SK-N-SH treated with all-trans-retinoic acid at 6 μM for 48 hours (cell line): Measurements from ENCODE around the gene CENPU.
"Not testable (repeated sequence)": the region's sequence is repeated elsewhere in the genome, so short reads cannot be mapped to it uniquely, and the experiment has no call there.

ENCODE experiments used
- ATAC-seq: fragments of 200-7000 bp; cut with Tn5 transposase; 3 replicates; pipeline ENCODE4 v1.9.1; 2020; ENCODE audit warnings: mild to moderate bottlenecking, moderate library complexity
- ARNTL ChIP-seq: fragments of 450-650 bp; formaldehyde crosslinking; IDR thresholded peaks from 2 replicates; pipeline ENCODE4 v1.5.0; 2020; ENCODE audit warnings: low read depth, mild to moderate bottlenecking, moderate library complexity, borderline replicate concordance
- BACH2 ChIP-seq: fragments of 250-450 bp; sonication (Bioruptor Pico); IDR thresholded peaks from 2 replicates; pipeline ENCODE4 v1.9.0; 2021; ENCODE audit warnings: mild to moderate bottlenecking, borderline replicate concordance
- CSDC2 ChIP-seq: fragments of 250-450 bp; sonication (Bioruptor Pico); IDR thresholded peaks from 2 replicates; pipeline ENCODE4 v1.5.0; 2020; ENCODE audit warnings: mild to moderate bottlenecking, moderate library complexity
- ESRRG ChIP-seq: fragments of 250-450 bp; sonication (Bioruptor Pico); IDR thresholded peaks from 2 replicates; pipeline ENCODE4 v1.6.1; 2021; ENCODE audit warnings: mild to moderate bottlenecking
- ISL1 ChIP-seq: fragments of 250-450 bp; sonication (Bioruptor Pico); IDR thresholded peaks from 2 replicates; pipeline ENCODE4 v2.1.2; 2022; ENCODE audit warnings: mild to moderate bottlenecking, moderate library complexity
- OSR1 ChIP-seq: fragments of 250-450 bp; sonication (Bioruptor Pico); IDR thresholded peaks from 2 replicates; pipeline ENCODE4 v1.8.0; 2022; ENCODE audit warnings: moderate library complexity, mild to moderate bottlenecking, inconsistent platforms
- POU6F1 ChIP-seq: fragments of 250-450 bp; sonication (Bioruptor Pico); IDR thresholded peaks from 2 replicates; pipeline ENCODE4 v1.8.0; 2021; ENCODE audit warnings: low read depth, mild to moderate bottlenecking, moderate library complexity, borderline replicate concordance
- PPARA ChIP-seq: fragments of 250-450 bp; sonication (Bioruptor Pico); IDR thresholded peaks from 2 replicates; pipeline ENCODE4 v1.5.0; 2020; ENCODE audit warnings: mild to moderate bottlenecking, borderline replicate concordance
- SNAI2 ChIP-seq: fragments of 250-450 bp; sonication (Bioruptor Pico); IDR thresholded peaks from 2 replicates; pipeline ENCODE4 v1.5.0; 2020; ENCODE audit warnings: mild to moderate bottlenecking, moderate library complexity
- TCF4 ChIP-seq: fragments of 250-450 bp; sonication (Bioruptor Pico); IDR thresholded peaks from 2 replicates; pipeline ENCODE4 v1.8.0; 2021; ENCODE audit warnings: mild to moderate bottlenecking, moderate library complexity, borderline replicate concordance
- TOX ChIP-seq: fragments of 250-450 bp; sonication (Bioruptor Pico); IDR thresholded peaks from 2 replicates; pipeline ENCODE4 v1.8.0; 2021; ENCODE audit warnings: mild to moderate bottlenecking, moderate library complexity, borderline replicate concordance
- TSHZ2 ChIP-seq: fragments of 250-450 bp; sonication (Bioruptor Pico); IDR thresholded peaks from 2 replicates; pipeline ENCODE4 v1.5.0; 2020; ENCODE audit warnings: mild to moderate bottlenecking, moderate library complexity
- ZC3H10 ChIP-seq: fragments of 250-450 bp; sonication (Bioruptor Pico); IDR thresholded peaks from 2 replicates; pipeline ENCODE4 v1.5.1; 2021; ENCODE audit warnings: mild to moderate bottlenecking, moderate library complexity
- ZFP3 ChIP-seq: fragments of 250-450 bp; sonication (Bioruptor Pico); IDR thresholded peaks from 2 replicates; pipeline ENCODE4 v1.5.0; 2020; ENCODE audit warnings: mild to moderate bottlenecking, moderate library complexity
- ZFP30 ChIP-seq: fragments of 450-650 bp; formaldehyde crosslinking; IDR thresholded peaks from 2 replicates; pipeline ENCODE4 v1.5.0; 2022; ENCODE audit warnings: mild to moderate bottlenecking, moderate library complexity
- ZNF70 ChIP-seq: fragments of 450-650 bp; formaldehyde crosslinking; IDR thresholded peaks from 2 replicates; pipeline ENCODE4 v1.5.0; 2020; ENCODE audit warnings: mild to moderate bottlenecking, moderate library complexity
- ZNF8 ChIP-seq: fragments of 450-650 bp; formaldehyde crosslinking; IDR thresholded peaks from 2 replicates; pipeline ENCODE4 v1.5.0; 2020; ENCODE audit warnings: mild to moderate bottlenecking, moderate library complexity
- TF ChIP-seq, protein P1 (sequence below): fragments of 250-450 bp; sonication (Bioruptor Pico); IDR thresholded peaks from 2 replicates; pipeline ENCODE4 v1.8.0; 2020; ENCODE audit warnings: mild to moderate bottlenecking, moderate library complexity, borderline replicate concordance
- TF ChIP-seq, protein P2 (sequence below): fragments of 250-450 bp; sonication (Bioruptor Pico); IDR thresholded peaks from 2 replicates; pipeline ENCODE4 v1.5.1; 2020; ENCODE audit warnings: low read depth, mild to moderate bottlenecking, moderate library complexity

CENPU gene

DNA sequence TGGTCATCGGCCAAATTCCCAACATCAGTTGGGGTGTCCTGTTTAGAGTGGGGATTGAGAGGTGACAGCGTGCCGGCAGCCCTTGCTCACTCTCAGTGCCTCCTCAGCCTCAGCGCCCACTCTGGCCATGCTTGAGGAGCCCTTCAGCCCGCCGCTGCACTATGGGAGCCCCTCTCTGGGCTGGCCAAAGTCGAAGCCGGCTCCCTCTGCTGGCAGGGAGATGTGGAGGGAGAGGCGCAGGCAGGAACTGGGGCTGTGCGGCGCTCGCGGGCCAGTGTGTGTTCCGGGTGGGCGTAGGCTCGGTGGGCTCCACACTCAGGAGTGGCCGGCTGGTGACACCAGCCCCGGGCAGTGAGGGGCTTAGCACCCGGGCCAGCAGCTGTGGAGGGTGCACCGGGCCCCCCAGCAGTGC, 7.1 kb upstream of the CENPU start:
- TF ChIP-seq, protein P1, sequence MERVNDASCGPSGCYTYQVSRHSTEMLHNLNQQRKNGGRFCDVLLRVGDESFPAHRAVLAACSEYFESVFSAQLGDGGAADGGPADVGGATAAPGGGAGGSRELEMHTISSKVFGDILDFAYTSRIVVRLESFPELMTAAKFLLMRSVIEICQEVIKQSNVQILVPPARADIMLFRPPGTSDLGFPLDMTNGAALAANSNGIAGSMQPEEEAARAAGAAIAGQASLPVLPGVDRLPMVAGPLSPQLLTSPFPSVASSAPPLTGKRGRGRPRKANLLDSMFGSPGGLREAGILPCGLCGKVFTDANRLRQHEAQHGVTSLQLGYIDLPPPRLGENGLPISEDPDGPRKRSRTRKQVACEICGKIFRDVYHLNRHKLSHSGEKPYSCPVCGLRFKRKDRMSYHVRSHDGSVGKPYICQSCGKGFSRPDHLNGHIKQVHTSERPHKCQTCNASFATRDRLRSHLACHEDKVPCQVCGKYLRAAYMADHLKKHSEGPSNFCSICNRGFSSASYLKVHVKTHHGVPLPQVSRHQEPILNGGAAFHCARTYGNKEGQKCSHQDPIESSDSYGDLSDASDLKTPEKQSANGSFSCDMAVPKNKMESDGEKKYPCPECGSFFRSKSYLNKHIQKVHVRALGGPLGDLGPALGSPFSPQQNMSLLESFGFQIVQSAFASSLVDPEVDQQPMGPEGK (CRISPR knock-in tag) = no peak
- TF ChIP-seq ZNF8 (CRISPR knock-in tag) = no peak
- TF ChIP-seq, all 23 proteins: peak for 0
- no peak for ATAC-seq

DNA sequence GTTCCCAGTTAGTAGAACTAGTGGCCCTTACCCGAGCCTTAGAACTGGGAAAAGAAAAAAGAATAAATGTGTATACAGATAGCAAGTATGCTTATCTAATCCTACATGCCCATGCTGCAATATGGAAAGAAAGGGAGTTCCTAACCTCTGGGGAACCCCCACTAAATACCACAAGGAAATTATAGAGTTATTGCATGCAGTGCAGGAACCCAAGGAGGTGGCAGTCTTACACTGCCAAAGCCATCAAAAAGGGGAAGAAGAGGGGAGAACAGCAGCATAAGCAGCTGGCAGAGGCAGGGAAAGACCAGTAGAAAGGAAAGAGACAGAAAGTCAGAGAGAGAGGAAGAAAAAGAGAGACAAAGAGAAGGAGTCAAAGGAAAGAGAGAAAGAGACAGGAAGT, 5.7 kb upstream of the CENPU start:
- not testable (repeated sequence) for ATAC-seq

DNA sequence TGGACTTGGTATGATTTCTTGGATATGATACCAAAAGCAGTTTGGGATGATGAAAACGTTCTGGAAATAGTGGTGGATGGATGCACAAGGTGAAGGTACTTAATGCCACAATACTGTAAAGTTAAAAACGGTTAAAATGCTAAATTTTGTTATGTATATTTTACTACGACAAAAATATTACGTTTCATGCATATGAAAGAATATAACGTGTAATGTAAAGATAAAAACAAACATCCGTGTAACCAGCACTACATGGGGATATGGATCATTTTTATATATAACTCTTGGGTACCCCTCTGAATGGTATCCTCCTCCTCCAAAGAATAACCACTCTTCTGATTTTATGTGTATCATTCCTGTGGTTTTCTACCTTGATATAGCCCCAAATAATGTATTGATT, 862 bp upstream of the CENPU start:
- TF ChIP-seq ARNTL (no peak), BACH2 (CRISPR knock-in tag) (no peak), TCF4 (no peak), POU6F1 (no peak), SNAI2 (CRISPR knock-in tag) (no peak), ZC3H10 (no peak), ESRRG (CRISPR knock-in tag) (no peak), ZFP3 (CRISPR knock-in tag) (no peak), CSDC2 (CRISPR knock-in tag) (no peak), ISL1 (CRISPR knock-in tag) (no peak), ZNF70 (CRISPR knock-in tag) (no peak), ZFP30 (CRISPR knock-in tag) (no peak), TOX (CRISPR knock-in tag) (no peak)
- TF ChIP-seq, all 23 proteins: peak for 0
- no peak for ATAC-seq

- TF ChIP-seq, protein P1 (CRISPR knock-in tag) = no peak
- TF ChIP-seq ESRRG (CRISPR knock-in tag) (no peak), TOX (CRISPR knock-in tag) (no peak), ZNF8 (CRISPR knock-in tag) (no peak), ISL1 (CRISPR knock-in tag) (no peak), OSR1 (CRISPR knock-in tag) (no peak), POU6F1 (no peak), ZC3H10 (no peak)
- TF ChIP-seq, all 23 proteins: peak for 0
- ATAC-seq = no peak
Observed at GRCh38 chr4:184732126-184732525, 1.8 kb downstream of the CENPU start.

- TF ChIP-seq SNAI2 (CRISPR knock-in tag) = no peak
- no peak for TF ChIP-seq ZFP3 (CRISPR knock-in tag)
- TF ChIP-seq TSHZ2 (CRISPR knock-in tag) = no peak
- TF ChIP-seq, protein P2, sequence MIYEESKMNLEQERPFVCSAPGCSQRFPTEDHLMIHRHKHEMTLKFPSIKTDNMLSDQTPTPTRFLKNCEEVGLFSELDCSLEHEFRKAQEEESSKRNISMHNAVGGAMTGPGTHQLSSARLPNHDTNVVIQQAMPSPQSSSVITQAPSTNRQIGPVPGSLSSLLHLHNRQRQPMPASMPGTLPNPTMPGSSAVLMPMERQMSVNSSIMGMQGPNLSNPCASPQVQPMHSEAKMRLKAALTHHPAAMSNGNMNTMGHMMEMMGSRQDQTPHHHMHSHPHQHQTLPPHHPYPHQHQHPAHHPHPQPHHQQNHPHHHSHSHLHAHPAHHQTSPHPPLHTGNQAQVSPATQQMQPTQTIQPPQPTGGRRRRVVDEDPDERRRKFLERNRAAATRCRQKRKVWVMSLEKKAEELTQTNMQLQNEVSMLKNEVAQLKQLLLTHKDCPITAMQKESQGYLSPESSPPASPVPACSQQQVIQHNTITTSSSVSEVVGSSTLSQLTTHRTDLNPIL = no peak
- TF ChIP-seq ZNF70 (CRISPR knock-in tag) = no peak
- no peak for TF ChIP-seq ISL1 (CRISPR knock-in tag)
- TF ChIP-seq PPARA = no peak
- TF ChIP-seq ESRRG (CRISPR knock-in tag) = no peak
- TF ChIP-seq, all 23 proteins: peak for 0
Observed at GRCh38 chr4:184731056-184731455, 2.8 kb downstream of the CENPU start.

More at GRCh38 chr4:184731056-184731455, 2.8 kb downstream of the CENPU start:
- ATAC-seq = no peak
